Measurements from ENCODE around the gene SYTL3. TPM values are rescaled to one million over a fixed set of nuclear protein-coding genes. Genes with fewer than 3 reads are reported as not detected.

The SYTL3 gene
- total and polyA plus RNA-seq, 10 of the 15 experiments (the other 5 are each of a cell fraction or from before 2014, with no cell fraction given), result 3.3 to 12.1 (median 6.9) TPM

DNA sequence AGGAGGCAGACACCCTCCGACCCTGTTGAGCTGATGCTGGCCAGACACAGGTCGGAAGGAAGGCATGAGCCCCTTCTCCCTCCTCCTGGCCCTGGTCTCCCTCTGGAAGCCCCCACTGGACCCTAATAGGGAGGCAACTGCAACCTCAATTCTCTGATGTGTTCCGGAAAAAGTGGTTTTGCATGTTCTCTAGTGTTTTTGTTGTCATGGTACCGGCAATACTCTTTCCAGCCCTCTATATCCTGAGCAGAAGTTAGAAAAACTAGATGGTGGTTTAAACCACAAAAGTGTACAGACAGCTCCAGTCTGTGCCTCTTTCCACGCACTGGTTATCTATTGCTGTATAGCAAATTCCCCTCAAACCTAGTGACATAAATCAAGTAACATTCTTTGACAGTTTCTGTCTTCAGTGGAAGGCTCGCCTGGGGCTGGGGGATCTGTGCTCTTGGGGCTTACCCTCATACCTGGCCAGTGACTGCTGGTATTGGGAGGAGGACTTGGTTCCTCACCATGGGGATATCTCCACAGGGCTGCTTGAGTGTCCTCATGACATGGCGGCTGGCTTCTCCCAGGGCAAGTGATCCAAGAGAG is 37.0 kb downstream of the SYTL3 start:
- SMC1A ChIA-PET (ENCODE audit: uncharacterized antibody, unreplicated experiment), result interaction anchor here (1.0 to 1.2 kb wide), 2 partner anchors 27 to 473 kb away, joined by 3 to 6 read pairs; no protein-coding TSS in a partner anchor
- WGBS (ENCODE audit: insufficient coverage, insufficient replicate concordance, low lambda C conversion rate, missing lambda C conversion rate), result 31% methylated on average over 7 of the region's 7 CpGs
- FAIRE-seq (peak; percentile 88), ATAC-seq (peak; percentile 71), DNase-seq (ENCODE audit: low read depth, low spot score) (no peak)
- Histone ChIP-seq H2AFZ (ENCODE audit: control insufficient read depth, low read depth, low read length) (no peak overlapping the region), H3K36me3 (ENCODE audit: control insufficient read depth in 2 of 2, insufficient read depth in 2 of 2, low read length in 1 of 2) (no peaks in the 10 kb centered on the region), H3K27ac (ENCODE audit: control insufficient read depth, insufficient read depth) (no peak overlapping the region), H3K79me2 (ENCODE audit: control insufficient read depth, insufficient read depth, low read length) (no peaks in the 10 kb centered on the region), H3K4me2 (ENCODE audit: control insufficient read depth, insufficient read depth) (peak overlapping the region; percentile 63), H3K4me1 (ENCODE audit: control insufficient read depth, insufficient read depth, low read length) (peaks cover 13% of the 10 kb centered on the region), H3K9me3 (replicated peaks; ENCODE audit: control insufficient read depth, insufficient read depth, low read length) (no peaks in the 10 kb centered on the region; the same call in 2 of the 3 replicates), H3K9ac (ENCODE audit: control insufficient read depth, insufficient read depth, low read length) (no peak overlapping the region), H4K20me1 (ENCODE audit: control insufficient read depth, insufficient read depth) (no peaks in the 10 kb centered on the region), H3K27me3 (replicated peaks in 1 of 2; ENCODE audit: control insufficient read depth in 2 of 2, insufficient read depth in 2 of 2, low read length in 1 of 2) (no peaks in the 10 kb centered on the region), H3K4me3 (no peak overlapping the region)
- CTCF ChIA-PET, result interaction anchor here (0.9 to 2.8 kb wide), 6 partner anchors 11 to 473 kb away, joined by 3 to 14 read pairs (median 4); no protein-coding TSS in a partner anchor
- intact Hi-C loops (cut with micrococcal nuclease; ENCODE audit: unreplicated experiment), result no loop called here
- RAD21 ChIA-PET (ENCODE audit: unreplicated experiment), result no interaction called here
- no TSS peak for BruUV-seq (replicated peaks)
- in situ Hi-C loops (cut with MboI), result no loop called here
- POLR2A ChIA-PET, result interaction anchor here (1.0 kb wide), 1 partner anchor 38 kb away, joined by 3 read pairs; no protein-coding TSS in a partner anchor
- TF ChIP-seq MEF2B (IDR thresholded peaks at IDR 0.05; ENCODE audit: partially characterized antibody, poor library complexity, severe bottlenecking), result no peak
- TF ChIP-seq, protein P1, sequence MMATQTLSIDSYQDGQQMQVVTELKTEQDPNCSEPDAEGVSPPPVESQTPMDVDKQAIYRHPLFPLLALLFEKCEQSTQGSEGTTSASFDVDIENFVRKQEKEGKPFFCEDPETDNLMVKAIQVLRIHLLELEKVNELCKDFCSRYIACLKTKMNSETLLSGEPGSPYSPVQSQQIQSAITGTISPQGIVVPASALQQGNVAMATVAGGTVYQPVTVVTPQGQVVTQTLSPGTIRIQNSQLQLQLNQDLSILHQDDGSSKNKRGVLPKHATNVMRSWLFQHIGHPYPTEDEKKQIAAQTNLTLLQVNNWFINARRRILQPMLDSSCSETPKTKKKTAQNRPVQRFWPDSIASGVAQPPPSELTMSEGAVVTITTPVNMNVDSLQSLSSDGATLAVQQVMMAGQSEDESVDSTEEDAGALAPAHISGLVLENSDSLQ (IDR thresholded peaks at IDR 0.05), result peak; percentile 46
- no peak for TF ChIP-seq ZNF622 (IDR thresholded peaks at IDR 0.05)
- no peak for TF ChIP-seq SUPT20H (IDR thresholded peaks at IDR 0.05; ENCODE audit: borderline replicate concordance, control insufficient read depth, low read depth, low read length)
- no peak for TF ChIP-seq ZNF217 (IDR thresholded peaks at IDR 0.05)
- TF ChIP-seq TCF3 (IDR thresholded peaks at IDR 0.05; ENCODE audit: borderline replicate concordance, insufficient read depth, low read depth, low read length), result no peak
- TF ChIP-seq POLR2AphosphoS2 (IDR thresholded peaks at IDR 0.05; ENCODE audit: low read depth, low read length), result no peak
- TF ChIP-seq ZNF592 (IDR thresholded peaks at IDR 0.05), result no peak
- no peak for TF ChIP-seq RB1 (IDR thresholded peaks at IDR 0.05; ENCODE audit: borderline replicate concordance)
- TF ChIP-seq FOS (IDR thresholded peaks at IDR 0.05; ENCODE audit: borderline replicate concordance, extremely low read depth, insufficient read length), result no peak
- TF ChIP-seq HDAC6 (IDR thresholded peaks at IDR 0.05; ENCODE audit: unreplicated experiment), result no peak
- TF ChIP-seq NFYA (IDR thresholded peaks at IDR 0.05; ENCODE audit: borderline replicate concordance, low read depth, low read length), result no peak
- no peak for TF ChIP-seq TARDBP (IDR thresholded peaks at IDR 0.05; ENCODE audit: borderline replicate concordance)
- peak; percentile 68 for TF ChIP-seq RUNX3 (IDR thresholded peaks at IDR 0.05; ENCODE audit: low read length)
- TF ChIP-seq, protein P2, sequence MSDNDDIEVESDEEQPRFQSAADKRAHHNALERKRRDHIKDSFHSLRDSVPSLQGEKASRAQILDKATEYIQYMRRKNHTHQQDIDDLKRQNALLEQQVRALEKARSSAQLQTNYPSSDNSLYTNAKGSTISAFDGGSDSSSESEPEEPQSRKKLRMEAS (IDR thresholded peaks at IDR 0.05; ENCODE audit: low read depth, low read length), result no peak

Data from GM12878 (cell line).